Uterus (tissue), 2 donors: ENCODE data around the gene LIN7C.

Experiments used
- CTCF ChIP-seq, 4 experiments: fragments of 200-600 bp in 2 of 4; fragments of 450-650 bp in 2 of 4; sonication (generic) in 2 of 4; IDR thresholded peaks; one replicate each; pipeline ENCODE4 v1.5.1; 2016 to 2019; ENCODE audit warnings: antibody characterized with exemption in 4 of 4, mild to moderate bottlenecking in 2 of 4, moderate library complexity in 1 of 4
- POLR2A ChIP-seq, 2 donors: fragments of 450-650 bp; IDR thresholded peaks; one replicate each; pipeline ENCODE4 v1.6.1; 2016; ENCODE audit warnings: antibody characterized with exemption in 2 of 2, mild to moderate bottlenecking in 1 of 2, moderate library complexity in 1 of 2

GRCh38 chr11:27497911-27498310 lies 8.7 kb downstream of the LIN7C start:
- TF ChIP-seq CTCF (IDR thresholded peaks at IDR 0.05): no peak
- TF ChIP-seq POLR2A (IDR thresholded peaks at IDR 0.05): no peak
